ENCODE data around the gene PARVB.

The PARVB gene

GRCh38 chr22:44128958-44129618 is 105.0 kb downstream of the PARVB start:
- H3K4me1 ChIP-seq: peaks cover 7% of the 10 kb centered on the region; the same call in 1 of the 2 replicates
- no peak overlapping the region for H3K4me3 ChIP-seq (ENCODE audit: low read depth, low read length)
- no peak for TF ChIP-seq CTCF (IDR thresholded peaks at IDR 0.05; ENCODE audit: low read depth, low read length)
- DNase-seq: no peak
- no peaks in the 10 kb centered on the region for H3K27me3 ChIP-seq
- H3K36me3 ChIP-seq: no peaks in the 10 kb centered on the region
- no peaks in the 10 kb centered on the region; the same call in 1 of the 2 replicates for H3K9me3 ChIP-seq

GRCh38 chr22:44129619-44129976 is 105.5 kb downstream of the PARVB start:
- H3K27me3 ChIP-seq: no peaks in the 10 kb centered on the region
- peaks cover 7% of the 10 kb centered on the region; the same call in 1 of the 2 replicates for H3K4me1 ChIP-seq
- no peaks in the 10 kb centered on the region for H3K36me3 ChIP-seq
- TF ChIP-seq CTCF (IDR thresholded peaks at IDR 0.05; ENCODE audit: low read depth, low read length): no peak
- H3K4me3 ChIP-seq (ENCODE audit: low read depth, low read length): no peak overlapping the region; the same call in 1 of the 2 replicates
- no peaks in the 10 kb centered on the region; the same call in 1 of the 2 replicates for H3K9me3 ChIP-seq
- peak; percentile 33 for DNase-seq

- no peaks in the 10 kb centered on the region for H3K27me3 ChIP-seq
- H3K36me3 ChIP-seq: no peaks in the 10 kb centered on the region
- H3K4me3 ChIP-seq (ENCODE audit: low read depth, low read length): no peak overlapping the region; the same call in 1 of the 2 replicates
- no peaks in the 10 kb centered on the region; the same call in 1 of the 2 replicates for H3K9me3 ChIP-seq
- TF ChIP-seq CTCF (IDR thresholded peaks at IDR 0.05; ENCODE audit: low read depth, low read length): no peak
- peaks cover 7% of the 10 kb centered on the region; the same call in 1 of the 2 replicates for H3K4me1 ChIP-seq
- peak; percentile 38 for DNase-seq
Observed at GRCh38 chr22:44130076-44130711, 106.1 kb downstream of the PARVB start.

- Histone ChIP-seq H3K36me3 (no peaks in the 10 kb centered on the region), H3K27me3 (no peaks in the 10 kb centered on the region), H3K9me3 (no peaks in the 10 kb centered on the region; the same call in 1 of the 2 replicates), H3K4me1 (peaks cover 7% of the 10 kb centered on the region; the same call in 1 of the 2 replicates), H3K4me3 (ENCODE audit: low read depth, low read length) (no peak overlapping the region)
- no peak for TF ChIP-seq CTCF (IDR thresholded peaks at IDR 0.05; ENCODE audit: low read depth, low read length)
- no peak for DNase-seq
Observed at GRCh38 chr22:44131412-44131811, 107.3 kb downstream of the PARVB start.

GRCh38 chr22:44131989-44132685 is 108.0 kb downstream of the PARVB start:
- no peak for DNase-seq
- Histone ChIP-seq H3K36me3 (no peaks in the 10 kb centered on the region), H3K27me3 (no peaks in the 10 kb centered on the region), H3K4me1 (peaks cover 7% of the 10 kb centered on the region; the same call in 1 of the 2 replicates), H3K4me3 (ENCODE audit: low read depth, low read length) (no peak overlapping the region), H3K9me3 (peaks cover 2% of the 10 kb centered on the region; the same call in 1 of the 2 replicates)
- no peak for TF ChIP-seq CTCF (IDR thresholded peaks at IDR 0.05; ENCODE audit: low read depth, low read length)
